Measurements from ENCODE around the gene BRAT1. TPM values are rescaled to one million over a fixed set of nuclear protein-coding genes. Genes with fewer than 3 reads are reported as not detected.

BRAT1 gene
- 28.7 and 32.4 TPM in 2 replicates for total RNA-seq

GRCh38 chr7:2555121-2556052 is at the start of gene BRAT1:
TSS of gene BRAT1 (minus strand) at chr7:2555524. CDS start at chr7:2554431, 1,093 bp downstream.

GRCh38 chr7:2558629-2559282 is 3.4 kb upstream of the BRAT1 start, which contains the start of gene IQCE:
TSS of gene IQCE (plus strand) at chr7:2558979. CDS start at chr7:2559182, 203 bp downstream.

GRCh38 chr7:2519119-2519930 is 36.0 kb downstream of the BRAT1 start, which contains the start of gene LFNG:
TSS of gene LFNG (plus strand) at chr7:2519774. CDS start at chr7:2519862, 88 bp downstream.

Other genes with a start within 250 kb of the BRAT1 start
- 12.3 and 28.4 TPM in 2 replicates for gene SNX8, start 241.1 kb downstream of the BRAT1 start, total RNA-seq
- 145 and 161 TPM in 2 replicates for gene EIF3B, start 200.7 kb downstream of the BRAT1 start, total RNA-seq
- 12.8 and 28.8 TPM in 2 replicates for gene CHST12, start 151.9 kb downstream of the BRAT1 start, total RNA-seq
- gene GRIFIN, start 79.1 kb downstream of the BRAT1 start, total RNA-seq = not detected in 2 replicates
- 4.5 and 6.8 TPM in 2 replicates for gene LFNG, start 35.8 kb downstream of the BRAT1 start, total RNA-seq
- 6.1 and 7.3 TPM in 2 replicates for gene IQCE, start 3.5 kb upstream of the BRAT1 start, total RNA-seq
- gene TTYH3, start 76.5 kb upstream of the BRAT1 start, total RNA-seq = 37.9 and 48.1 TPM in 2 replicates
- gene AMZ1, start 132.7 kb upstream of the BRAT1 start, total RNA-seq = under 0.01 TPM in 1 of 2 replicates, not detected in the other

Measured in cardiac atrium fibroblast (primary cell).